ENCODE measurements around the gene XPO1. TPM values are rescaled to one million over a fixed set of nuclear protein-coding genes. Genes with fewer than 3 reads are reported as not detected.

Gene XPO1
- total RNA-seq, 1 donor from 2014 or later = 47.9 TPM

GRCh38 chr2:61530749-61531148 is 7.4 kb downstream of the XPO1 start:
- intact Hi-C loops (cut with DNase I) = no loop called here
- H3K9me3 ChIP-seq = no peaks in the 10 kb centered on the region
- no peak for TF ChIP-seq CTCF (IDR thresholded peaks at IDR 0.05)
- H3K36me3 ChIP-seq = peaks cover 2 to 7% of the 10 kb centered on the region in 2 donors
- no peak overlapping the region for H3K27ac ChIP-seq
- H3K4me3 ChIP-seq = no peak overlapping the region
- no peak for DNase-seq (ENCODE audit: low spot score in 2 of 2)
- H3K4me1 ChIP-seq = peaks cover 0 to 22% of the 10 kb centered on the region in 2 donors
- no peaks in the 10 kb centered on the region for H3K27me3 ChIP-seq

GRCh38 chr2:61529944-61530735 is 8.0 kb downstream of the XPO1 start:
- Histone ChIP-seq H3K27ac (no peak overlapping the region), H3K36me3 (peaks cover 2 to 9% of the 10 kb centered on the region in 2 donors), H3K4me1 (peaks cover 0 to 21% of the 10 kb centered on the region in 2 donors), H3K4me3 (no peak overlapping the region), H3K27me3 (no peaks in the 10 kb centered on the region), H3K9me3 (no peaks in the 10 kb centered on the region)
- no peak for TF ChIP-seq CTCF (IDR thresholded peaks at IDR 0.05)
- no peak for DNase-seq (ENCODE audit: low spot score in 2 of 2)
- intact Hi-C loops (cut with DNase I) = no loop called here

GRCh38 chr2:61520261-61520660 is 17.9 kb downstream of the XPO1 start:
- Histone ChIP-seq H3K4me3 (no peak overlapping the region), H3K27me3 (no peaks in the 10 kb centered on the region), H3K9me3 (no peaks in the 10 kb centered on the region), H3K4me1 (no peaks in the 10 kb centered on the region), H3K36me3 (peaks cover 46 to 53% of the 10 kb centered on the region in 2 donors), H3K27ac (no peak overlapping the region)
- intact Hi-C loops (cut with DNase I) = no loop called here
- no peak for DNase-seq (ENCODE audit: low spot score in 2 of 2)
- no peak for TF ChIP-seq CTCF (IDR thresholded peaks at IDR 0.05)

- intact Hi-C loops (cut with DNase I) = no loop called here
- TF ChIP-seq CTCF (IDR thresholded peaks at IDR 0.05) = no peak
- Histone ChIP-seq H3K27ac (no peak overlapping the region), H3K4me3 (no peak overlapping the region), H3K27me3 (no peaks in the 10 kb centered on the region), H3K9me3 (no peaks in the 10 kb centered on the region), H3K36me3 (peaks cover 53 to 63% of the 10 kb centered on the region in 2 donors), H3K4me1 (no peaks in the 10 kb centered on the region)
- no peak for DNase-seq (ENCODE audit: low spot score in 2 of 2)
Measured at GRCh38 chr2:61512768-61513398, 25.3 kb downstream of the XPO1 start.

- Histone ChIP-seq H3K4me3 (no peak overlapping the region), H3K27me3 (no peaks in the 10 kb centered on the region), H3K9me3 (no peaks in the 10 kb centered on the region), H3K4me1 (no peaks in the 10 kb centered on the region), H3K27ac (no peak overlapping the region), H3K36me3 (peaks cover 35 to 61% of the 10 kb centered on the region in 2 donors)
- intact Hi-C loops (cut with DNase I) = no loop called here
- DNase-seq (ENCODE audit: low spot score in 2 of 2) = no peak
- TF ChIP-seq CTCF (IDR thresholded peaks at IDR 0.05) = no peak
Measured at GRCh38 chr2:61510674-61511671, 27.2 kb downstream of the XPO1 start.
